NCI-H748 (cell line): Measurements from ENCODE around the gene FOSB.
"Not testable (repeated sequence)": the region's sequence is repeated elsewhere in the genome, so short reads cannot be mapped to it uniquely, and the experiment has no call there.

ENCODE experiments used
- DNase-seq: peaks from one replicate; lab custom pipeline; 2025; ENCODE audit not compliant: unreplicated experiment; lab: John Stamatoyannopoulos, UW

The FOSB gene

DNA sequence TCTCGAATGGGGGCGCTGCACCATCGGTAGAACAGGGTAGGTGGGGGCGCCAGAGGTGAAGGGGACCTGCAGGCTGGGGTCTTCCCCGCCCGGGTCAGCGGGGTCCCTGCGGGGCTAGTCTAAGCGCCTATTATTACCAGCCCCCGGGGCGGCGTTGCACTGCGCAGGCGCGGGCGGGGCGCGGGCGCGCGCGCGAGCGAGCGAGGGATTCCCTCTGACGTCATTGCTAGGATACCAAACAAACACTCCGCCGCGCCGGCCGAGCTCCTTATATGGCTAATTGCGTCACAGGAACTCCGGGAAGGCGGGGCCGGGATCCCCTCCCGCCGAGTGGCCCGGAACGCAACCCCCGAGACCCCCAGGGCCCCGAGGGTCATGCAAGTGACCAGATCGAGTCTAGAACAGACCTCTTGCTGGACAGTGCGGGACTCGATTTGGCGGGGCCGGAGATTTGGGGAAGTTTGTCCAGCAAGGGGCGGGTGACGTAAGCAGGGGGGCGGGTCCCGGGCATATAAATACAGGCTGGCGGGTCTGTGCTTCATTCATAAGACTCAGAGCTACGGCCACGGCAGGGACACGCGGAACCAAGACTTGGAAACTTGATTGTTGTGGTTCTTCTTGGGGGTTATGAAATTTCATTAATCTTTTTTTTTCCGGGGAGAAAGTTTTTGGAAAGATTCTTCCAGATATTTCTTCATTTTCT lies at the start of gene FOSB:
TSS of gene FOSB (plus strand) at position 541 of the 703 bp plus-strand sequence. CDS start 591 bp downstream, outside the sequence.
- peak; percentile 97 for DNase-seq

DNA sequence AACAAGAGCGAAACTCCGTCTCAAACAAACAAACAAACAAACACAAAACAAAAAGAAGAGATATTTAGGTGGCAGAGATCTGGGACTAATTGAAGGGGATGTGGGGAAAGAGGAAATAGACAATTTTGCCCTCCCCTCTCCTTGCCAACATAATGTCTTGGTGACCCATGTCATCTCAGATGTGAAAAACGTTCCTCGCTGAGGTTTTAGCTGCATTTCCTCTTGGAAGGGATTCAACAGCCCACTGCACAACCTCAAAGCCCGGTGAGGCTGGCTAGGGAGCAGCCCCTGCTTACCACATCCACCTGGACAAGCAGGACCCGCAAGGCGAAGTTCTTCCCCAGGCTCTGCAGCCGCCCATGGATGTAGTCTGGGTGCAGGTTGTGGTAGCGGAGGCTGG lies 49.0 kb upstream of the FOSB start:
- DNase-seq = no peak

DNA sequence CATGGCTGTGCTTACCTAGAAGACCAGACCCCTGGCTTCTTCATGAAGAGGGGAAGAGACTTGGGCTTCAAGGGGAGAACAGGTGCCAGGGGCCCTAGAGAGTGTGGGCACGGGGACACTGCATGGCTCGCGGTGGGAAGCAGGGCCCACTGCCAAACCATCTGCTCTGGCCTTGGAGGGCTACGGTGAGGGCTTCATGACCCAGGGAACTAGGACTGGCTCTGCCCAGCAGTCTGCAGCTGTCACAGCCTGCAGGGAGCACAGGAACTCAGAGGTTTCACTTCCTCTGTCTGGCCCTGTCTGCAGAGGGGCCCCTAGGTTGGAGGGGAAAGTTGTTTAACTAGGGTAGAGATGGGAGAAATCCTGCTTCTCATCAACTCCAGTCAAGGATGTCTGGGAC lies 48.4 kb upstream of the FOSB start:
- DNase-seq = no peak

DNA sequence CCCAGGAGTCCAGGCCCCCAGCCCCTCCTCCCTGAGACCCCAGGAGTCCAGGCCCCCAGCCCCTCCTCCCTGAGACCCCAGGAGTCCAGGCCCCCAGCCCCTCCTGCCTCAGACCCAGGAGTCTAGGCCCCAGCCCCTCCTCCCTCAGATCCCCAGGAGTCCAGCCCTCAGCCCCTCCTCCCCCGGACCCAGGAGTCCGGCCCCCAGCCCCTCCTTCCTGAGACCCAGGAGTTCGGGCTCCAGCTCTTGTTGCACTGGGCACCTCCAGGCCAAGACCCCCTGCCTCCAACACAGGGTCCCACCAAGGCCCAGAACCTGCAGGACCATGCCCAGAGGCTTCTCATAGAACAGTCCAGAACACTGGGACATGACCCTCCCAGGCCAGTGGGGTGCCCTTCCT lies 47.9 kb upstream of the FOSB start:
- no peak for DNase-seq

DNA sequence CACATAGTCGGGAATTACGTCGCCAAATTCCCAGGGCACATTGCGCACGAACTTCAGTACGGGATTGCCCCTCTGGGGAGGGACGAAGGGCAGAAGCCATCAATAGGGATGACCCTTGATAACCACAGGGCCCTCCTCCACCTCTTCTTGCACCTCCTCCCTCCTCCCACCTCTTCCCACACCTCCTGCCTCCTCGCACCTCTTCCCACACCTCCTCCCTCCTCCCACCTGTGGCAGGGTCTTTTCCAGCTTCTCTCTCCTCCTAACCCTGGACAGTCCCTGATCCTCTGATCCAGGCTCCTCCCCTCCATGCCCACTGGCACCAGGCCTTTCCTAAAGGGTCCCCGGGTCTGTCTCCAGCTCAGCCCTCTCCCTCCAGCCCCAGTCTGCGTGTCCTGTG lies 47.4 kb upstream of the FOSB start:
- DNase-seq = no peak

DNA sequence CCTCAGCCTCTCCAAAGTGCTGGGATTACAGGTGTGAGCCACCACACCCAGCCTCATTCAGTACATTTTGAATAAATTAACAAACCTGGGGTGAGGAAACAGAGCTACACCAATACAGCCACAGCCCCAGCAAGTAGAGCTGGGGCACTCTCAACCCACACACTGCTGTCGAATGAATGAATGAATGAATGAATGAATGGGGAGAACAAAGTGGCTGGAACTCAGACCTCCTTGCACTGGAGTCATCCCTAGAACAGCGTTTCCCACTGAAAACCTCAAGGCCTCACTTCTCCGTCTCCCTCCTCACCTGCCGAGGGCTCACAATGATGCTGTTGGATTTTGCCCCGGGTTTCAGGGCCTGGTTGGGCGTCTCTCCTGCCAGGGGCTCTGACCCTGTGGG lies 46.9 kb upstream of the FOSB start:
- no peak for DNase-seq

DNA sequence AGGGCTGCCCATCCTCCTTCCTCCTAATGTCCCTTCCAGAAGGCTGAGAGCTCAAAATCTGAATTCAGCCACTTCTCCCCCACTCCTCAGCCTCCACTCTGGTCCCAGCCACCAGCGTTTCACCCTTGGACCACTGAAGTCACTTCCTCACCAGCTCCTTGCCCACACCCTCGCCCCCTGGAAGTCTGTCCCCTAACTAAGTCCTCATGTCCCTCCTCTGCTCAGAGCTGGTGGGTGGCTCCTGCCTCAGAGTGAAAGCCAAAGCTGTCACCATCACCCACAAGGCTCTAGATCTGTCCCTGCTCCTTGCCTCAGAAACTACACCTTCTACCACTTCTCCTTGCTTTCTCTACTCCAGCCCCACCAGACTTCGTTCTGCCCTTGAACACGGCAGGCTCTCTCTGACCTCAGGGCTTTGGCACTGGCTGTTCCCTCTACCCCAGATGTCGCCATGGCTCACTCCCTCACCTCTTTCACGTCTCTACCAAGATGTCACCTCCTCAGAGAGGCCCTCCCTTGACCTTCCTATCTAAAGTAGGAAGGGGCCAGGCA lies 45.8 kb upstream of the FOSB start:
- DNase-seq = no peak

DNA sequence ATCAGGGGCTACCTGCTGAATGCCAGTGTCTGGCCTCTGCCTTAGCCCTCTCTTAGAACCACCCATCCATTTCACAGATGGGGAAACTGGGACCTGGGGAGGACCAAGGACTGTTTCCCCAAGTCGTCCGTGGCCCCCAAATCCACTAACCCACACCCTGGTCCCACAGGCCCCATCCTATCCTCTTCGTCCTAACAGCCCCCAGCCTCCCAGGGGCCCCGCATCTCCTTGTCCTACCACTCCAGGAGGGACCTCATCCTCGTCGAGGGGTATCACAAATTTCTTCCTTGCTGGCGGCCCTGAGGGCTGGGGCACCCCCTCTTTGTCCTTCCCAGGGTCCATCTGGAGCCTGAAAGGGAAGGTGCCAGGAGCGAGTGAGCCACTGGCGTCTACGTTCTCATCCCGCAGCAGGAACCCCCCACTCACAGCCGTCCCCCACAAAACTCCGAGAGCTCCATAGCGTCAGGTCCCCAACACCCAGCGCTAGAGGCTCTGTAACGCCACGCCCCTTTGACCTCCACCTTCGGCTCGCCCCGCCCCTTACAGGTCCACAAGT lies 44.7 kb upstream of the FOSB start:
- DNase-seq = no peak

DNA sequence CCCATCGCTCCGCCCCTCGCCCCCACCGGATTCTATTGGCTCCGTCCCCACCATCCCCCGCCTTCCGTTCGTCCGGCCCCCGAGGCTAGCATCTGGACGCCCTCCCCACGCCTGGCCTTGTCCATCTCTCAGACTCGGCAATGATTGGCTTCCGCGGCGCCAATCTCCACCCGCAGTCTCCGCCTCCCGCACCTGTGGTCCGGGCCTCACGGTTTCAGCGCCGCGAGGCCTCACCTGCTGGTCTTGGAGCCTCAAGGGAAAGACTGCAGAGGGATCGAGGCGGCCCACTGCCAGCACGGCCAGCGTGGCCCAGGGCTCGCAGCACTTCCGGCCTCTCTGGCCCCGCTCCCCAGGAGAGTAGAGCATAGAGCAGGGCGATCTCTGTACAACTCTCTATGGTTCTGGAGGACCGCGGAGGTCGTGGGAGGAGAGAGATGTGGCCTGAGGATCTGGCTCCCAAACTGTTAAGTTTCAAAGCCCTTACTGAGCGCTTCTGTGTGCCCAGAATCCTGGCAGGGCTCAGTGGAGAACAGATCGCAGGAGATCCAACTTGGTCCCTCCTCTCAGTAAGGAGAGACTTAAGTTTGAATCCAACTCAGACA lies 44.1 kb upstream of the FOSB start, which contains the start of gene ERCC1:
TSS of gene ERCC1 (minus strand) at position 329 of the 602 bp plus-strand sequence. CDS start 543 bp downstream, outside the sequence.
- peak; percentile 99 for DNase-seq

DNA sequence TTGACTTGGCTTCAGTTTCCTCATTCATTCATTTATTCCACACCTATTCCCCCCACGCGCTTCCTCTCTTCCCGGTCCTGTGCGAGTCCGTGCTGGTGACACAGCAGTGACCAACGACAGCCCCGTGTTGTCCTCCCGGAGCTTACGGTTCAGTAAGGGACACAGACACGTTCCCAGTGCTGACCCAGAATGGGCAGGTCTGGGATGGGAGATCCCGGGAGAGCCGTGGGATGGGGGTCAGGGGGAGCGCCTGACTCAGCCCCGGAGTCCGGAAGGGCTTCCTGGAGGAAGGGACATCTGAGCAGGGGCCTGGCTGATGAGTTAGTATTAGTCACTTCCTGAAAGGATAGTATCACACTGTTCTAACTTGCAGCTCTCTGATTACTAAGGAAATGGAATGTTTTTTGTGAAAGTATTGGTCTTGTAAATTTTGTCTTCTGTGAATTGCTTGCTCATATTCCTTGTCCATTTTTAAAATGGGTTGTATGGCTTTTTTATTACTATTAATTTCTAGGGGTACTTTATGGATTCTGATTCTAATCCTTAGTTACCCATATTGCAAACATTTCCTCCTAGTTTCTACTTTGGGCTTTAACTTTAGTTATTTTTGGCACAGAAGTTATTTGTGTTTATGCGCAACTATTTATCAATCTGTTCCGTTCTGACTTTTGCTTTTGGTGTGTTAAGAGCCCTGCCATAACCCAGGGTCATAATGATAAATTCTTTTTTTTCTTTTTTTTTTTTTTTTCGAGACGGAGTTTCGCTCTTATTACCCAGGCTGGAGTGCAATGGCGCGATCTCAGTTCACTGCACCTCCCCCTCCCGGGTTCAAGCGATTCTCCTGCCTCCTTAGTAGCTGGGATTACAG lies 43.4 kb upstream of the FOSB start:
- DNase-seq = peak; percentile 74

DNA sequence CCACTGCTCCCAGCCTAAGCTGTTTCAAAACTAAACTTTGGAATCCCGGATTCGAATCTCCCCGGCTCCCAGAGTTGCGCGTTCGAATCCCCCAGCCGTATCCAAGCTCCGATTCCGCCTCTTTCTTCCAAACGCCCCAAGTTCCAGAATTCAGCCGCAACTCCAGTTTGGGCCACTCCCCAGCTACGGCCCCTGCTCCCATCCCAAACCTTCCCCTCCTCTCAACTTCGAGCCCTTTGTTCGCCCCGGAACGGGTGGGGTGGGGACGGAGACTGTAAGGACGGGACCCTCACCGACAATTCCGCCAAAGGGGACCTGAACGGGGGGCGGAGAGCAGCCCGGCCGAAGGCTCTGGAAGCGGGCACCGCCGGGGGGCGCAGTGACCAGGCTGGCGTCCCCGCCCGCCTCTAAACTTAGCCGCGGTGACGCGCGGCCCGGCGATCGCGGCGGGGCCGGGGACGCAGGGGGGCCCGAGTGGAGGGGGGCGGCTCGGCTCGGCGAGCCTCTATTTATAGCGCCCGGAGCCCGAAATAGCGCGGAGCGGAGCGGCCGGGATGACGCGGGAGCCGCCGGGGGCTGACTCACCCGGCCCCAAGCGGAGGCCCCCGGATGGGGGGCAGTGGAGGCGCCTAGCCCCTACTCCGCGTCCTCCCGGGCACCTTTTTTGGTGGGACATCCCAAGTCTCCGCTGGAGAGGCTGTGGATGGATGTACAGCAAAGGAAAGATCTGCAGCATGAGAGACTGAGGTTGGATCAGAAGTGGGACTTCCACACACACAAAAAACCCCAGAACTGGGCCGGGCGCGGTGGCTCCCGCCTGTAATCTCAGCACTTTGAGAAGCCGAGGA lies 39.2 kb upstream of the FOSB start:
- DNase-seq = peak; percentile 58

DNA sequence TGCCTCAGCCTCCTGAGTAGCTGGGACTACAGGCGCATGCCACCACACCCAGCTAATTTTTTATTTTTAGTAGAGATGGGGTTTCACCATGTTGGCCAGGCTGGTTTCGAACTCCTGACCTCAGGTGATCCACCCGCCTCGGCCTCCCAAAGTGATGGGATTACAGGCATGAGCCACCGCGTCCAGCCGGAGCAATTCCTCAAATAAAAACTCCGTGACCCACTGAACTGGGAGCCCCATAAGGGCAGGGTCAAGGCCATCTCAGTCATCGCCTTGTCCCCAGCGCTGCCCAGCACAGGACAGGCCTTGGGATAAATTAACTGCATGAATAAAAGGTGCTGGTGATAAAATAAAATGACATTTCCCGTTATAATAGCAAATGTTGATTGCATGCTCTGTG lies 37.9 kb upstream of the FOSB start:
- not testable (repeated sequence) for DNase-seq

DNA sequence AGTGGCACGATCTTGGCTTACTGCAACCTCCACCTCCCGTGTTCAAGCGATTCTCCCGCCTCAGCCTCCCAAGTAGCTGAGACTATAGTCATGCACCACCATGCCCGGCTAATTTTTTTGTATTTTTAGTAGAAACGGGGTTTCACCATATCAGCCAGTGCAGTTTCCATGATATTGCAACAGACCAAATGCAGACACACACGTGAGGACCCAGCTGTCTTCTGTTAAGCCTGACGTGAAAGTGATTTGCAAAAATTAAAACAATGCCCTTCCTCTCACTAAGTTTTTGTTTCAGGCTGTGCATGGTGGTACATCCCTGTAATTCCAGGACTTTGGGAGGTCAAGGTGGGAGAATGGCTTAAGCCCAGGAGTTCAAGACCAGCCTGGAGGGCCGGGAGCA lies 36.8 kb upstream of the FOSB start:
- DNase-seq = not testable (repeated sequence)

DNA sequence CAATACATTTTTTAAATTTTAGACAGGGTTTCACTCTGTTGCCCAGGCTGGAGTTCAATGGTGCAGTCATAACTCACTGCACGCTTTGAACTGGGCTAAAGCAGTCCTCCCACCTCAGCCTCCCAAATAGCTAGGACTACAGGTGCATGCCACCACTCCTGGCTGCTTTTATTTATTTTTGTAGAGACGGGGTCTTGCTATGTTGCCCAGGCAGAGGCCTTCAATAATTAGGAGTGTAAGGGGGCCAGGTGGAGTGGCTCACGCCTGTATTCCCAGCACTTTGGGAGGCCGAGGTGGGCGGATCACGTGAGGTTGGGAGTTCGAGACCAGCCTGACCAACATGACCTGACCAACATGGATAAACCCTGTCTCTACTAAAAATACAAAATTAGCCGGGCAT lies 35.3 kb upstream of the FOSB start:
- DNase-seq = not testable (repeated sequence)

DNA sequence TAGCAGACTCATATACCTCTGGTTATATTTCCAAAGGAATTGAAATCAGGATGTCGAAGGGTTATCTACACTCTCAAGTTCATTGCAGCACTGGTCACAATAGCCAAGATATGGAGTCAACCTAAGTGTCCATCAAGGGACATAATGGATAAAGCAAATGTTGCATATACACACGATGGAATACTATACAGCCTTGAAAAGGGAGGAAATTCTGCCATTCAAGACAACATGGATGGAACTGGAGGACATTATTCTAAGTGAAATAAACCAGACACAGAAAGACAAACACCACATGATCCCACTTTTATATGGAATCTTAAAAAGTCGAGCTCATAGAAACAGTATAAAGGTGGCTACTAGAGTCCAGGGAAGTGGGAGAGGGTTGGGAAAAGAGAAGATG lies 30.5 kb upstream of the FOSB start:
- no peak for DNase-seq

DNA sequence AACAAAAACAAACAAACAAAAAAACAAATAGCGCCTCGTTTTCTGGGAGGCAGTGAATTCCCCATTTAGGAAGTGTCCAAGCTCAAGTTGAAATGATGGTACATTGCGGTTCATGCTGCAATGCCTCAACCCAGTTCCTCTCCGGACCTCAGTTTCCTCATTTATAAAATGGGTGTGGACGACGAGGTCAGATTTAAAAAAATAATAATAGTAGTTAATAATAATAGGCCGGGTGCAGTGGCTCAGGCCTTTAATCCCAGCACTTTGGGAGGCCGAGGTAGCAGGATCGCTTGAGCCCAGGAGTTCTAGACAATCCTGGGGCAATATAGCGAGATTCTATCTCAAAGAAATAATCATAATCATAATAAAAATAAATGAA lies 28.6 kb upstream of the FOSB start:
- no peak for DNase-seq

DNA sequence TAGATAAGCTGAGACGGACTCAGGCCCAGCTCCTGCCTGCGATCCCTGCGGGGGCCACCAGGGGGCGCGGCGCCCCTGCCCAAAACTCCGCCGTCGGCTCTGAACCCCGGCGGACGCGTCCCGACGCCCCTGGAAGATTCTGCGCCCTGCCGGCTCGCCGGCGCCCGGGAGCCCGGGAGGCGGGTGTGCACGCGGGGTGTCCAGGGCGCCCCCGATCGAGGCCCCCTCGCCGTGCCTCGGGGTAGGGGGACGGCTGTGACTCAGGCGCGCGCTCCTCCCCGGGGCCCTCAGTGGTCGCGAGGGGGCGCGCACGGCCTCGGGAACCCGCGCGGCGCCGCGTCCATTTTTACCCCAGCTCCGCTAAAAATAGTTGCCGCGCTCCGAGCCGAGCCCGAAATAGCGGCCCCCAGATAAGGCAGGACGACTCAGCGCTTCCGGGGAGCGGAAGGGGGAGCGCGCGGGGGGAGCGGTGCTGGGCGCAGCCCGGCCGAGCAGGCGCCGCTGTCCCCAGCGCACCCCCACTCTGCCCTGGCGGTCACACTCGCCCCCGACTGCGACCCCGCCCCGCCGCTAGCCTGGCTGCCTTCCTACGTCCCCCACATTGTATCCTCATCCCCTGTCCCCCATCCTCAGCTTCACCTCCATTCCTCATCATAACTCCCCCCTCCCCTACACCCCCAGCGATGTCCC lies 28.1 kb upstream of the FOSB start:
- peak; percentile 85 for DNase-seq

DNA sequence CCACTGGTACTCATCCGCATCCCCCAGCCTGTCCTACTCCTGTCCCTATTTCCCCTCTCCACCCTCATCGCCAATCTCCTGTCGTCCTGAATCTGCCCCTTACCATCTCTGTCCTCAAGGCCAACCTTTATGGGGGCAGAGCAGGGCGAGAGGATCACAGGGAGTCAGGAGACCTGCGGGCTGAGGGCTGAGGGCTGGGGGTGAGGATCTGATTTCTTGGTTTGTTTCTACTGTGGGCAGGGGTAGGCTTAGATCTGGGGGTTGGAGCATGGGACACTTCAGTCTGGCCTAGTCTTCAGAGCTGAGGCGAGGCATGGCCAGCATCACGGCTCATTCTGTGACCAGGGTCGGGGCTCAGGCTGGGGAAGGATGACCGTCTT lies 27.5 kb upstream of the FOSB start:
- no peak for DNase-seq

DNA sequence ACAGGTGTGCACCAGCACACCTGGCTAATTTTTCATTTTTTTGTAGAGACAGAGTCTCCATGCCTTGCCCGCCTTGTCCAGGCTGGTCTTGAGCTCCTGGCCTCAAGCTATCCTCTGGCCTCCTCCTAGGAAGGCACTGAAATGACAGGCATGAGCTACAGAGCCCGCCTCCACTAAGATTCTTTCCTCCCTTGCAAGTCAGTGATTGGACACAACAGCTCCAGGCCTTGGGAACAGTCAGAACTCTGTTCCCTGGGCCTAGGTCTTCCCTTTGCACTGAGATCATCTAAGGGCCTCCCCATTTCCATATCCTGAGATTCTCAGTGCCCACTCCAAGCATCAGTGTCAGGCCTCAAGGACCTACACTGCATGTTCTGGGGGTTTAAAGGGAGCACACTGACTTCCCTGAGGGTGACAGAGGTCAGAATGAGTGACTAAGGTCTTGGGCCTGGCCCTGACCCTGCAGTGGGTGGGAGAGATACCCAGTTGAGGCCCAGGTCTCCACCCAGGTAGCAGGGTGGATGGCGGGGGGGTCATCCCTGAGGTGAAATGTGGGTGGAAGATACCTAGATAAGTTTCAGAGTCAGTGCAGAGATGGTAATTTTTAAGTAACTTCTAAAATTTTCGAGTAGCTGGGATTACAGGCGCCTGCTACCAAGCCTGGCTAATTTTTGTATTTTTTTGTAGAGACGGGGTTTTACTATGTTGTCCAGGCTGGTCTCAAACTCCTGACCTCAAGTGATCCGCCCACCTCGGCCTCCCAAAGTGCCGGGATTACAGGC lies 26.7 kb upstream of the FOSB start:
- no peak for DNase-seq
